ENCODE results near the gene HK1. TPM values are rescaled to one million over a fixed set of nuclear protein-coding genes. Genes with fewer than 3 reads are reported as not detected.

HK1 gene
- total RNA-seq, 1 donor from 2014 or later, result 58.3 TPM

DNA sequence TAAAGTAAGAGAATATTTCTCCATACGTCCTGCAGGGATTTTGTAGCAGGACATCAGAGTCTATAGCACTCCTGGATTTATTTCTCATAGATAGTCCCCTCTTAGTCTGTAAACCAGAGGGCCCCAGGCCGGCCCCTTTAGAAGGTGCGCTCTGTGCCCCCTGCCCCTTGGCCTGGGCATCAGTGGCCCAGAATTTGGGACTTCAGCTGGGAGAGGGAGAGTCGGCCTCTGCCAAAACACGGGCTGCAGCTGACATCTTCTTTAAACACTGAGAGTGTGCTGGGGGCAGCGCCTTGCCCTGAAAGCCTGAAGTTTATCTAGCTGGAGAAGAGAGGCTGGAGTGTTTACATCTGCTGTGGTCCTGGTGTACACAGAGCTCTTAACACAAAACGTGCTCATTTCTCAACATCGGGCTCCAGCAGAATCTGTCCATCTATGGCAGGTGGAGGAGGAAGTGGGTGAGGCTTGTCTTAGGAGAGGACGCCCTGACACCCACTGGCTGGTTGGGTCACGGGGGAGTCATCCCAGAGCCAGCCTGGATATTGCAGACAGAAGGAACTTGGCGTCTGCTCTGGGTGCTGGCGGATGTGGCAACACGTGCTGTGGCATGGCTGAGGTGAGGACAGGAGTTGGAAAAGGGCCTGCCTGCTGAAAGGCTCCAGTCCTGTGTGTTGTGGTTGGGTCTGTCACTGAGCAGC is 143.5 kb downstream of the HK1 start:
- intact Hi-C loops (cut with DNase I), result no loop called here

DNA sequence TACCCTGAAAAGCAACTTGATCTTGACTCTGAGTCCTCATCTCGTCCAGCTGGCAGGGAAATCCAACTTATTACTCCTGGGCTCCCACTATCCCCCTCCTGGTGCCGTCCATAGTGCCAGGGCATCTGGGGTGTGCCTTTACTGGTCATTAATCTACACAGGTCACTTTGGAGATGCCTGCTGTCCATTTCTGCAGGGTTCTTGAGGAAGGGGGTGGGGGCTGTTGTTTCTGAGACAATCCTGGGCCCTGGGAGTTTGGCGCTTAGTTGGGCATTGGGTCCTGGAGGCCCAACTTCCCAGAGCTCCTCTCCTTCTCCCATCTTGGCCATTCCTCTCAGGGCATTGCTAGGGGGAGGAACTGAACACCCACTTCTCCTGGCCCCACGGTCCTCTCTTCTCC is 144.4 kb downstream of the HK1 start:
- DNase-seq (ENCODE audit: low spot score) (no peak), ATAC-seq (no peak)
- intact Hi-C loops (cut with DNase I), result no loop called here

More for the DNA sequence above, 143.5 kb downstream of the HK1 start:
- ATAC-seq (peak; percentile 14), DNase-seq (ENCODE audit: low spot score) (no peak)

DNA sequence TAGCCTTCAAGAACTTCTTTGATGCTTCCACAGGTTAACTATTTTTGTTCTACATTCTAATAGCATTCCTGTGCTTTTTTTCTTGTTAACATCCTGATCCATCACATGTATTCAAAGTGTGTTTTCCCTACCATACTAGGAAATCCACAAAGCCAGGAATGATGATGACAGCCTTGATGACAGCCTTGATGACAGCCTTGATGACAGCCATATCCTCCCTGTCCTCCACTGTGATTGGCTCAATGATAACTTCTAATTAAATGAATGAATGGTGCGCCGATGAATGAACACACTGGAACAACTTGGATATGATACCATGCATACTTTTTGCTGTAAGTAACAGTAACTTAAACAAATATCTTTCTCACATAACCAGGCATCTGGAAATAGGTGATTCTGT is 146.7 kb downstream of the HK1 start:
- DNase-seq (ENCODE audit: low spot score) (no peak), ATAC-seq (no peak)
- intact Hi-C loops (cut with DNase I), result loop anchor here (5.0 kb wide), 1 partner anchor 82 kb away; no protein-coding TSS in a partner anchor

DNA sequence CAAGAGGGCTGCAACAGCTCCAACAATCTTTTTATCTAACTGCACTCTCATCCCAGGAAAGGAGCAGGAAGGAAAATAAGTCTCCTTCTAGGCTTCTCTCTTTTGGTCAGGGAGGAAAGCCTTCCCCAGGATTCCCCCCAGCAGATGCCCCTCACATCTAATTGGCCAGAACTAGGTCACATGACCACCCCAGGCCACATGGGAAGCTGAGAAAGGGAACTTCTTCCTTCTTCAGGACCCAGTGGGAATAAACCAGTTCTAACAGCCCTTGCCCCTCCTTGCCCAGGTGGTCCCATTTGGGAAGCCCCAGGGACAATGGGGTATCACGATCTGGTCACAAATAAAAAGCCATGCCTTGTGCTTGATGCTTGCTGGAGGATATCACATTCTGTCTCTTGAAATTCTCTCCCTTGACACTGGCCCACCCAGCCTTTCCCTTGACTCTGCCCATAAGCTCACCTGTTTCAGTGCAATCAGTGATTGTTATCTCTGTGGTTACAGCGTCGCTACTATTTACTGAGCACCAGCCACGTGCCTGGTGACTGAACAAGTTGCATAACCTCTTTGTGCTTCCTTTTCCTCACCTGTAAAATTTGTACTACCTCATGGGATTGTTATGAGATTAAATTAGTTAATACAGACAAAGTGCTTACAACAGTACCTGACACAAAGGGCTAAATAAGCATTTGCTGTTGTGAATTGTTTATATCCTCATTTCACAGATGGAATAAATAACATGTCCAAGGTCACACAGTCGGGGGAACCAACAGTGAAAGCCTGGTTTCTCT is 147.4 kb downstream of the HK1 start:
- ATAC-seq, result no peak
- intact Hi-C loops (cut with DNase I), result loop anchor here (5.0 kb wide), 1 partner anchor 82 kb away; no protein-coding TSS in a partner anchor

DNA sequence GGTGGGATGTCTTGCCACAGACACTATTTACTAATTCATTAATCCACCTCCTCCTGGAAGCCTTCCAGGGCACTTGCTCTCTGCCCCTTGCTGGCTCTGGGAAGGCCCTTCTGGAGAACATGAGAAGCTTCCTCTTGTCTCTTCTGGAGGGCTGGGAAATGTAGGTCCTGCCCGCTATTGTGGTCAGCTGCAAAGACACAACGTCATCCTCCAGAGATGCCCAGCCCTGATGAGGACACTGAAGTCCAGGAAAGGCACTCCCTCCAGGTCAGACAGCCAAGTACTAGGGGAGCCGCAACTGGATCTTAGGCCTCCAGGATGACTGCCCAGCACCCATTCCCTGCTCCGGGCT is 148.1 kb downstream of the HK1 start:
- DNase-seq (ENCODE audit: low spot score) (no peak), ATAC-seq (peak; percentile 18)
- intact Hi-C loops (cut with DNase I), result loop anchor here (5.0 kb wide), 1 partner anchor 81 kb away; no protein-coding TSS in a partner anchor

More for the DNA sequence above, 147.4 kb downstream of the HK1 start:
- no peak for DNase-seq (ENCODE audit: low spot score)

DNA sequence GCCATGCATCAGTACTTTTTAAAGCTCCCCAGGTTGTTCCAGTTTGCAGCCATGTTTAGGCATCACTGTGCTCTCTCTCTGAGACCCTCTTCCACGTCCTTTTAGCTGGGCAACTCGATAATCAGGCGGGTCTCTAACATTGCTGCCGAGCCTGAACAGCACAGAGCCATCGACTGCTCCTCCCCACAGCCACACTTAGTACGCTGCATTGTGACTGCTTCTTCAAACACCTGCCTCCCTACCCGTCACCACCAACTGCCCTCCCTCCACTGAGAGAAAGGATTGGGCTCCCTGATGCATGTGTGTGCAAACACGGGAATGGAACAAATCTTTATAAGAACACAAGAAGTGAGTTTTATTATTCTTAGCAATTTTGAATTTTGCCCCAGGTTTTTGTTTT is 149.9 kb downstream of the HK1 start:
- intact Hi-C loops (cut with DNase I), result loop anchor here (5.0 kb wide), 1 partner anchor 79 kb away; no protein-coding TSS in a partner anchor
- DNase-seq (ENCODE audit: low spot score) (no peak), ATAC-seq (no peak)

DNA sequence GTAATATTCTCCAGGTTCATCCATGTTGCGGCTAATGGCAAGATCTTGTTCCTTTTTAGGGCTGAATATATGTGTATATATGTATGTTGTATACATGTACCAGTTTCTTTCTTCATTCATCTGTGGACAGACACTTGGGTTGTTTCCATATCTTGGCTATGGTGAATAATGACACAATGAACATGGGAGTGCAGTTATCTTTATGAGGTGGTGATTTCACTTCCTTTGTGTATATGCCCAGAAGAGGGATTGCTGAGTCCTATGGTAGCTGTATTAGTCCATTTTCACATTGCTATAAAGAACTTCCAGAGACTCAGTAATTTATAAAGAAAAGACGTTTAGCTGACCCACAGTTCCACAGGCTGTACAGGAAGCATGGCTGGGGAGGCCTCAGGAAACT is 155.9 kb downstream of the HK1 start:
- intact Hi-C loops (cut with DNase I), result no loop called here
- DNase-seq (ENCODE audit: low spot score) (no peak), ATAC-seq (no peak)

DNA sequence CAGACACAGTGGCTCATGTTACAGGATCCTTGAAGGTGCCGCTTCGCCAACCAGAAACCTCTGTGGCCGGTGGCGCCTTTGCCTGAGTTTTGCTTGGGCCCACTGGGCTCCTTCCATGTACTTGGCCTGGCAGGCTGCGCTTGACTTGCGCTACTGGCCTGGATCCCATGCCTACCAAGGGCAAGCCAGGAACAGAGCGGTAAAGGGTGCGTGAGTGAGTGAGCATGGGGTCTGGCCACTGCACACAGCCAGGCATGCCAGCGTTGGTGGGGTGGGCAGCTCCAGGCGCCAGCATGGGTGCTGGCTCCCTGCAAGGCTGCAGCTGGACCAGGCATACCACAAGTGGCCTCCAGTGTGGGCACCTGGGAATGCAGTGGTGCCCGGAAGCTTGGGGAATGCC is 156.6 kb downstream of the HK1 start:
- DNase-seq (ENCODE audit: low spot score), result no peak
- no peak for ATAC-seq
- intact Hi-C loops (cut with DNase I), result no loop called here

DNA sequence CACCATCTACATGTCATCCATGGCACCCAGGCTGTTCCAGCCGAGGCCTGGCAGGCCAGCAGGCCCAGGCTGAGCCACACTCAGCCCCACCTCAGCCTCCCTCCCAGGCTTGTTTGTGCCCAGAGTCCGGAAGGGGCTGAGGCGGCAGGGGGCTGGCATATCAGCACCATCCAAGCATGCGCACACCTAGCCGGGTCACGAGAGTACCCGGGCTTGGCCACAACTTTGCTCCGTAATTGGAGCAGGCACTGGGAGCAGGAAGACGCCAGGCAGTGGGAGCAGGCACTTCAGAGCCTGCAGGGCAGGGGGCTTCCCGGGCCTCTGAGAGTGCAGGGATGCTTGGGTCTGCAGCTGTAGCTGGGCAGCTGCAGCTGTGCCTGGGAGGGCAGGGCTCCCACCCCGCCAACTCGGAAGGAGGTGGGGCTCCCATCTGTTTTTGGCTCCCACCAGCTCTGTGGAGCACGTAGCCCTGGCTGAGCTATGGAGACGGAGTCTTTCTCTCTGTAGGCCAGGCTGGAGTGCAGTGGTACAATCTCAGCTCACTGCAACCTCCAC is 157.7 kb downstream of the HK1 start:
- intact Hi-C loops (cut with DNase I), result no loop called here
- ATAC-seq, result no peak
- no peak for DNase-seq (ENCODE audit: low spot score)

DNA sequence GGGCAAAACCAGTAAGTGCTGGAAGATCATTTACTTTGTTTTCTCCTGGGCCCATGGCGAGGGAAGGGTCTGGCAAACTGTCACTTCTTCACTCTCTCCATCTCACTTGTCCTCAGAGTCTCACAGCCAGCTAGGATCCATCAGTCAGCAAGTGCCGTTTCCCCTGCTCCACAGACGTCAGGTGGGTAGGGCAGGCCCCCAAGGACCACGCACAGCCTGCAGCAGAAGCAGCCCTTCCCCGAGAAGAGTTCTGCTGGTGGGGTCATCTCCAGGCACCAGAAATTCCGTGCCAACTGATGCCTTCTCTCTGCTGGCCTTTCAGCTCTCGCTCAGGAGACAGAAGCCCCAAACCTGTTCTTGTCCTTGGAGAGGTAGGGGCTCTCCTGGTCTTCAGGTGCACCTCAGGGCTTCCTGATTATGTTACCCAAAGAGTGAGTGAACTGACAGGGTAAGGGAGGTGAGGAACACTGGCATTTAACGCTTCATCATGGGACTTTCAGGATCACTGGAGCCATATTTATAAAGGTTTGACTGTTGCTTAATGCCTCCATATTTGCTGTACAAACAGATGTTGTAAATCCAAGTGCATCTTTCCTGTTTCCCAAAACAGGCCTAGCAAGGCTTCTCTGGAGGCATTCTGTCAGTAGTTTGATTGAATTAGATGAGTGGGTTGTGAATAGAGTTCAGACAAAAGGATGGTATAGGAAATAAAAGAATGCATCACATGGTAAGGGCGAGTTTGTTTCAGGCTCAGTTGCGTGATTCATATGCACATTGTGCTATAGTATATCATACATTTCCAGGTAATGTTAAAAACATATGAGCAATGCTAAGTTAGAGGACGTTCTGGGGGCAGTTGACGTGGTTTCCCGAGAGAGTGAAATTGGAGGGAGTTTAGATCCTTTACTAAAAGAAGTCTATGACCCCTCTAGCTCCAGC is 159.3 kb downstream of the HK1 start:
- intact Hi-C loops (cut with DNase I), result no loop called here
- ATAC-seq, result no peak
- no peak for DNase-seq (ENCODE audit: low spot score)

DNA sequence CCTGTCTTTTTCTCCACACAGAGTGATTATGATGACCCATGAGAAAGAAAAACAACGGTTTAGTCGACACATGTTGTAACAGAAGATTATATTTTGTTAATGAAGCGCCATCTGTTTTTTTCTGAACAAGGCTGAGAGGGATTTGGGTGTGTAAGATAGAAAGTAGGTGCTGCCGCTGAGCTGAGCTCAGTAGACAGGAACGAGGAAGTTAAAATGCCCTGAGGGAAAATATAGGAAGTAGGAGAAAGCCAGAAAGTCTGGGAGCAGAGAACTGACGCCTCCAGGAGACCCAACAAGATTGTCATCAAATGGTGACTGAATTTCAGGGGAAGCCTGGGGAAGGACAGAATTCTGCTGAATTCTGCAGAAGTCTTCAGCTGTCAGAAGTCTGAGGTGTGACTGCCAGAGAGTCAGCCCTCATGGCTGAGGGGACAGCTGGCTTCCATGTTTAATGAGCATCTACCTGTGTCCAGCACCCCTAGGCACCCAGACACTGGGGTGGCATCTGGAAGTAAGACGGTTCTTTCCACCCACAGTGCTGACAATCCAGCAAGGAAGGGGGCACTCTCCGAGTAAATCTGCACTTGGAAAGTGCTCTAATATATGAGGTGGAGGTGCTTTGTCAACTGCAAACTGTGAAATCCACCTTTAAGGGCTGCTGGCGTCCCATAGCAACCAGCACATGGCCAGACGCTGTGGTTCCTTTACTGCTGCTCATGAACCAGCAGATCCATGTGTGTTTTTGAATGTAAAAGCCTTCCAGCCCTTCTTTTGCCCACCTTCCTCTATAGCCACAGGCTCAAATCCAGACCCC is 160.4 kb downstream of the HK1 start:
- intact Hi-C loops (cut with DNase I), result no loop called here
- ATAC-seq, result peak; percentile 44
- DNase-seq (ENCODE audit: low spot score), result no peak

DNA sequence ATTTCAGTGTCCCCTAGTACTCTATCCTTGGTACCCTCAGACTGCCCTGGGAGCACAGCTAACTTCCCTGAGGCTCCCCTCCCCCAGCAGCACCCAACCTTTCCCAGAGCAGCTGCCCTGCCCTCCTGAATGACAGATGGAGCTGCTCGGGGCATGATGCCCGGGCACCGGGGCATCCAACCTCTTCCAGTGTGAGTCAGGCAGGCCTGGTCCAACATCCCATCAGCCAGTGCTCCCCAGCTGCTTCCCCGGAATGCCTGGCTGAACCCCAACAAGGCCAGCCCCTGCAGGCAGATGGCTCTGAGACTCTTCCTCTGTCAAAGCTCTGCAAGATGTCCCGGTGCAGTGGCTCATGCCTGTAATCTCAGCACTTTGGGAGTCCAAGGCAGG is 161.0 kb downstream of the HK1 start:
- DNase-seq (ENCODE audit: low spot score), result no peak
- intact Hi-C loops (cut with DNase I), result no loop called here
- peak; percentile 15 for ATAC-seq

DNA sequence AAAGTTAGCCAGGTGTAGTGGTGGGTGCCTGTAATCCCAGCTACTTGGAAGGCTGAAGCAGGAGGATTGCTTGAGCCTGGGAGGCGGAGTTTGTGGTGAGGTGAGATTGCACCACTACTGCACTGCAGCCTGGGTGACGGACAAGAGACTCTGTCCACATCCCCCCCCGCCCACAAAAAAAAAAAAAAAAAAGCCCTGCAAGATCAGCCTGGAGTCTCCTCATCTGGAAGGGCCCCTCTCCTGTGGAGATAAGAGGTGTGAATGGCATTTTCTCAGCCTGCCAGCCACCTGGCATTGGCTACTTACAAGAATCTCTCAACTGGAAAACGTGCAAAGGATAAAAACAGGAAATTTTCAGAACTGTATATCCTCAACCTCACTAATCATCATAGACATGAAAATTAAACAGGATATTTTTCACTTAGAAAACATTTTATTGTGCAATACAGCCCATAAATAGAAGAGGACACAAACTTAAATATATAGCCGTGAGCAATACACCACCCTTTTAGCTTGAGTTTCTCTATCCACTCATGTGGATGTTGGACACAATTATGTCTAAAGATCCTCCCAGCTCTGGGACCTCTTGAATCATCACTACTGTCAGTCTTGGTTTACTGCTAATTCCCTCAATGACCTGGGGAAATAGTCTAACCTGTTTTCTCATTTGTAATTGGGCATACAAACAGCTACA is 161.7 kb downstream of the HK1 start:
- DNase-seq (ENCODE audit: low spot score) (no peak), ATAC-seq (no peak)
- intact Hi-C loops (cut with DNase I), result no loop called here

DNA sequence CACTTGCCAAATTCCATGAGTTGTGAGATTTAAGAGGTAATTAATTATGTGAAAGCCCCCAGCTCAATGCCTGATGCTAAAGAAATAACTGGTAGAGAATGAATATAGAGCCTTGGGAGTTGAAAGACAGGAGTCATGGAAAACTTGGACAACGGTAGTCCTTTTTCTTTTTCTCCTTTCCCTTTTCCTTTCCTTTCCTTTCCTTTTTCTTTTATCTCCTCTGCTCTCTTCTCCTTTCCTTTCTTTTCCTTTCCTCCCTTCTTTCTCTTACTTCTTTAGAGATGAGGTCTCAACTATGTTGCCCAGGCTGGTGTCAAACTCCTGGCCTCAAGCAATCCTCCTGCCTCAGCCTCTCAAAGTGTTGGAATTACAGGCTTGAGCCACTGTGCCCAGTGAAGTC is 165.1 kb downstream of the HK1 start:
- no peak for DNase-seq (ENCODE audit: low spot score)
- ATAC-seq, result no peak
- intact Hi-C loops (cut with DNase I), result no loop called here

DNA sequence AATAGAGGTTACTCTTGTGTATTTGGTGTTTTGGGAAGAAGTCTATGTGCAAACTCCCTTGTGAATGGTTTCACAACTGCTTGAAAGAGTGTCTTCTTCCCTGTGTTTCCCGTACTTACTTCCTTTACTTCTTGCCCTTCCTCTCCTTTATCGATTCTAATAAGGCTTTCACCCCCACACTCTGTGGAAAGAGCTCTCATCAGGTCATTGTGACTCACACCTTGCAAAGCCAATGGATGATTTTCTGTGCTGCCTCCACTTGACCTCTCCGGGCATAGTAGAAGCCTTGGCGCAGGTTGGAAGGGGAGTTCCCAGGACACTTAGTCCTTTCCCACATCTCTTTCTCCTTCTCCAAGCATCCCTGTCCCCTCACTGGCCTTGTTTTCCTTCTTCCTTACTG is 166.7 kb downstream of the HK1 start:
- ATAC-seq (no peak), DNase-seq (ENCODE audit: low spot score) (no peak)

DNA sequence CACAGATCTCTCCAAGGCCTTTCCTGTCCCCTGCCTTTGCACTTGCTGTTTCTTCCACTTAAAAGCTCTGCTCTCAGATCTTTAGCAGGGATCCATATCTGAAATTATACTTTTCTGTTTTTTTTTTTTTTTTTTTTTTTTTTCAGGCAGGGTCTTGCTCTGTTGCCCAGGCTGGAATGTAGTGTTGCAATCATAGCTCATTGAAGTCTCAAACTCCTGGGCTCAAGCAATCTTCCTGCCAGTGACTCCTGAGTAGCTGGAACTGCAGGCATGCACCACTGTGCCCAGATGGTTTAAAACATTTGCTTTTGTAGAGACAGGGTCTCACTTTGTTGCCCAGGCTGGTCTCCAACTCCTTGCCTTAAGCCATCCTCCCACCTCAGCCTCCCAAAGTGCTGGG is 167.9 kb downstream of the HK1 start:
- no peak for ATAC-seq
- DNase-seq (ENCODE audit: low spot score), result no peak
- intact Hi-C loops (cut with DNase I), result no loop called here

More for the DNA sequence above, 166.7 kb downstream of the HK1 start:
- intact Hi-C loops (cut with DNase I), result no loop called here

DNA sequence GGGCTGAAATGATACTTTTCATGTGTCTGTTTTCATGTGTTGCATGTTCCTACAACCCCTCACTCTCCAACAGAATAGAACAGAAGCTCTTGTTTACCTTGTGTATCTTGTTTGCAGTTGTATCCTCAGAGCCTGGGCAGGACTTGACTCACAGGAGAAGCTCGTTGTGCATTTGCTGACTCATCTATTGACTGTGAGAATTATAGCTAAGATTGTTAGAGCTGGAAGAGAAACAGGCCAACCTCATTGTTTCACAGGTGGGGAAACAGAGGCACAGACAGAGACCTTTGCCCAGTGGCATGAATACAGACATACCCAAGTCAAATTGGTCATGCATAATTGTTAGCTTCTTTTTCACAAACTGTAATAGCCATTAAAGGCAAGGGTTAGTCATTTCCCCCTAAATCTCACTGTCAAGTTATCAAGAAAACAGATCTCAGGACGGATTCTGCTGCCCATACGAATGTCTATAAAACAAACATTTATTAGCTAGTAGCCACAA is 168.4 kb downstream of the HK1 start:
- intact Hi-C loops (cut with DNase I), result no loop called here

DNA sequence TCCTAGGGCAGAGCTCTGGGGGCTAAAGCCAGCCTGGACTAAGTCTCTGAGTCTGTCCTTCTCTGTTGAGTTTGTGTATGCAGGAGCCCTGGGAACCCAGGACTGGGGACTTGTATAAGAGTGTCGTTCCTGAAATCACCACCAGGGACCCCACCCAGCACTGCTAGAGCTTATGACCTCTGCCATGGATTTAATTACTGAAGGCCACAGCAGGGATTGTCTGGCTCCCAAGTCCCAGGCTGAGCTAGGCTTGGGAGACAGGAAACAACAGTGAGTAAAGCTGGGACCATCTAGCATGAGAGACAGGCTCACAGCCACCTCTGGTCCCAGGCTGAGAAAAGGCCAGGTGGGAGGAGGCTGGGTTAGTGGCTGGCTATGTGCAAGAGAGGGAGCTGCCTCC is 171.5 kb downstream of the HK1 start:
- DNase-seq (ENCODE audit: low spot score) (no peak), ATAC-seq (peak; percentile 73)
- intact Hi-C loops (cut with DNase I), result no loop called here

More for the DNA sequence above, 168.4 kb downstream of the HK1 start:
- DNase-seq (ENCODE audit: low spot score) (no peak), ATAC-seq (no peak)
